ENCODE results near the gene SLC31A1.

- no peak for TF ChIP-seq CTCF (IDR thresholded peaks at IDR 0.05)
- no peak for TF ChIP-seq POLR2A (IDR thresholded peaks at IDR 0.05)
Measured at GRCh38 chr9:113302792-113303418, 81.6 kb downstream of the SLC31A1 start, which contains the start of gene RNF183.

Data from Peyer's patch (tissue), 4 donors.